ENCODE data around the gene ASB1.
"Not testable (repeated sequence)": the region's sequence is repeated elsewhere in the genome, so short reads cannot be mapped to it uniquely, and the experiment has no call there.

Gene ASB1

DNA sequence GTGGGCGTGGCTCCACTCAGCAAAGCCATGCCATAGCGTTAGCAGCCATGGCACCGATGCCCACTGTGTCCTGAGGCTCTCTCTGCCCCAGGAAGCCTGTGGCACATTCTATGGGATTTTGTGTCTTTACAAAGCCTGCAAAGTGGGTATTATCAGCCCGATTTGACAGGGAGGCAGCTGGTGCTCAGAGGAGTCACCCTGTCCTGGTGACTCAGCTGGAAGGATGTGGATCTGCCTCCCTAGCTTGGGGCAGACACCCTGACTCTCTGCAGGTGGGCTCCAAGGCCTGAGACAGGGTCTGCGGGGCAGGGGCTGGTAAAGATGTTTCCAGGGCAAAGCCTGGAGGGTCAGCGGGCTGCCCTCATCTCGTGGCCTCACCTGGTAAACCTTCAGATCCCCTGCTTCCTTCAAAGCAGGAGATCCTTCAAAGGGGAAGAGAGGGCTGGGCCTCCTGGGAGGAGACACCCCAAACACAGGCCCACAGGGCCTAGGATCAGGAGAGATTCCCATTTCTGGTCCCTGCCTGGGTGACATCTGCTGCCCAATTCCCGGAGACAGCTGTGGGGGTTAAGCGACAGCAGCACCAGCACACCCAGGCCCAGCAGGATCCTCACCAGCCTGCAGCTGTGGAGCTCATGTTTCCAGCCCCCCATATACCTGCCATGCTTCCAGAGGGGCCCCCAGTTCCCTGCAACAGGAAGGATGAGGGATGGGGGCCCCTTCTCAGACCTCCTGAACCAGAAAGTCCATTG lies 3.0 kb upstream of the ASB1 start:
- no peak for DNase-seq (ENCODE audit: low read depth in 2 of 2)

DNA sequence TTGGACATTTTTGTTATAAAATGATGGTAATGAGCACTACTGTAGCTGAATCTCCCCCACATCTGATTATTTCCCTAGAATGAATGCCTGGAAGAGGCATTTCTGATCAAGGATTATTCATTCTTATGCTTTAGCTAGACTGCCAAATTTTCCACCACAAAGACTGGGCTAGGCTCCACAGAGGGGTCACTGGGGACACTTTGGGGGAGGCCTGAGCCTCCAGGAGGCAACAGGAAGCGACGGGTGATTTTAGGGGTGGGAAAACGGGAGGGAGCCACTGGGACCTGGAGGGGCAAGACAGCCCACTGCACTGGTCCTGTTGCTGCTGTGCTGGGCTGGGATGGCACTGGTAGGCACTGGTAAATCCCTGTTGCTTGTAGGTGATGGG lies 2.4 kb upstream of the ASB1 start:
- DNase-seq (ENCODE audit: low read depth in 2 of 2): no peak

DNA sequence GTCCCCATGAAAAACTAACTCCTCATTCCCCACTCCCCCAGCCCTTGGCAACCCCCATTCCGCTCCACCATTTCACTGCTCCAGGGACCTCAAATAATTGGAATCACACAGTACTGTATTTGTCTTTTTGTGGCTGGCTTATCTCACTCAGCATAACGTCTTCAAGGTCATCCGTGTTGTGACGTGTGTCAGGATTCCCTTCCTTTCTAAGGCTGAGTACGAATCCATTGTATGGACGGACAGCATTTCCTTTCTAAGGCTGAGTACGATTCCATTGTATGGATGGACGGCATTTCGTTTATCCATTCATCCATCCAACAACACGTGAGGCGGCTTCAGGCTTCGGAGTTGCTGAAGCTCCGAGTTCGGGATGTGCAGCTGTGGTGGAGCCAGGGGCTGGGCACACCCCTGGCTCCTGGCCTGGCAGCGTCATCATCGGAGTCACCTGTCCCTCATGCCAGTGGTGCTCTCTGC lies 1.2 kb upstream of the ASB1 start:
- no peak for DNase-seq (ENCODE audit: low read depth in 2 of 2)

DNA sequence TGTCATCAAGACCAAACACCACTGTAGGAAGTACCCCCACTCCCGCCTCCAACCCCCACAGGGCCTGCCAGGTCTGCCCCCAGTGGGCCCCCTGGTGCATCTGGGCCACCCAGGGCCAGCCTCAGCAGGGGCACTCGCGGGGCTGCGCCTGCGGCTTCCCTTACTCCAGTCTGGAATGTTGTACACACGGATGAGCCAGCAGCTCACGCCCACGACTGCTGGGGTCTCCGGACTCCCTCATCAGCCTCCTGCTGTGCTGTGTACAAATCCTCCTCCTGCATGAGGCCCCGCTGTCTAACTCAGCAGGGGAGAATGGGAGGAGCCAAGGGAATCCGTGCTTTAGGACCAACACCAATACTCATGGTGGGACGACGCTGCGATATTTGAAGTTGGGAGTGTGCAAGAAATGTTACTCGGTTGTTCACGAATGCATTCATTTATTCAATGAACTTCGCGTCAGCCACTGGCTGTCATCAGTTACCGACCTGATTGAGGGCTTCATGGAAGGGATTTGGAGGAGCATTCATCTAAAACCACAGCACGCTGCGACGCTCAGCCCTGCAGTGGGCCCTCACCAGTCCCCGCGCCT lies 654 bp upstream of the ASB1 start:
- DNase-seq (ENCODE audit: low read depth in 2 of 2): no peak

DNA sequence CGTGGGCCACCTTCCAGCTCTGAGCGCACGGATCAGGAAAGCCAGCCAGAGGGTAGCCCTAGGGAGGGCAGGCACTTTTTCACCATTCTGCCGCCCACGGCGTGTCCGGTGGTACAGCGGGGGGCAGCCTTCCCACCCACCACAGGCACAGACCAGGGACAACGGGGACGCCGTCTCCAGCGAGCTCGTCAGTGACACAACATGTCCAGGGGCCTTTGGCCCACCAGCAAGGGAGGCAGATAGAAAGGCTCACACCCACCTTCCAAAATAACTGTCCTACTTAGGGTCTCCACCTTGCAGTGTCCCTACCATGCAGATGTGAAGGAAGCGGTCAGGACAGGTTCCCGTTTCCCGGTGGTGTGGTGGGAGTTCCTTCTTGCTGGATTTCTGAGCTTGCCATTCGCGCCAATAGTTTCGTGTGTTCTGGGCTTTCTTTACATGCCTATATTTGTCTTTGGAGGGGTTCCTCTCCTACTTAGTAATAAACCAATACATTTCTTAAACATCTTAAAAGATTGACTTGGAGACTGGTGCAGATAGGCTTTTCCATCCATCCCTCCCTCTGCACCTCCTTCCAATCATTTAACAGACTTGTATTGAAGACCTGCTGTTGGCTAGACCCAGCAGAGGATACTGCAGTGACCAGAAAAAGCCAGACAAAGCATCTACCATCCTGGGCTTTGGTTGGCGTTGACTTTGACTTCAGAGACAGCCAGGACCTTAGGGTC lies 872 bp downstream of the ASB1 start:
- DNase-seq (ENCODE audit: low read depth in 2 of 2): no peak

DNA sequence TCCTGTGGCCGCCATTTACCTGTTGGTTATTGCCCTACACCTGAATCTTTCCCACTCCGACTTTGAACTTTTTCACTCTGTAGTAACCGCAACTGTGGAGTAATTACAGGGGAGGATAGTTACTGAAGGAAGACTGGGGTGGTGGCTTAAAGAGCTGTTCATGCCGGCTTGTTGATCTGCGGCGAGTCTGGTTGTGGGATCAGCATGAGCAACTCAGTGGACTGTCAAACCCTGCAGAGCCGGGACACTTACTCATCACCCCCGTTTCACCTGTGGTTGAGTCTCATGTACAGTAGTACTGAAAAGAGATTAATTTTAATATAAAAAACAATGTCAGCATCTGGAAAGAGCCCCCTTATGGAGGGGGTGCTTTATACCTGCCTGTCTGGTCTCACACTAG lies 2.1 kb downstream of the ASB1 start:
- DNase-seq (ENCODE audit: low read depth in 2 of 2): no peak

DNA sequence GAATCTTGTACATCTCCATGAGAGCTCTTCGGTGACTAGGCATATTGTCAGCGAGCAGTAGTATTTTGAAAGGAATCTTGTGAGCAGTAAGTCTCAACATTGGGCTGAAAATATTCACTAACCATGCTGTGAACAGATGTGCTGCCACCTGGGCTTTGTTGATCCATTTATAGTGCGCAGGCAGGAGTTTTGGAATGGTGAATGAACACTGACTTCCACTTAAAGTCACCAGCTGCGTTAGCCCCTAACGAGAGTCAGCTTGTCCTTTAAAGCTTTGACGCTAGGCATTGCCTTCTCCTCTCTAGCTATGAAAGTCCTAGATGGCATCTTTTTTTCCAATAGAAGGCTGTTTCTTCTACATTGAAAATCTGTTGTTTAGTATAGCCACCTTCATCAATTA lies 4.1 kb downstream of the ASB1 start:
- DNase-seq (ENCODE audit: low read depth in 2 of 2): no peak

DNA sequence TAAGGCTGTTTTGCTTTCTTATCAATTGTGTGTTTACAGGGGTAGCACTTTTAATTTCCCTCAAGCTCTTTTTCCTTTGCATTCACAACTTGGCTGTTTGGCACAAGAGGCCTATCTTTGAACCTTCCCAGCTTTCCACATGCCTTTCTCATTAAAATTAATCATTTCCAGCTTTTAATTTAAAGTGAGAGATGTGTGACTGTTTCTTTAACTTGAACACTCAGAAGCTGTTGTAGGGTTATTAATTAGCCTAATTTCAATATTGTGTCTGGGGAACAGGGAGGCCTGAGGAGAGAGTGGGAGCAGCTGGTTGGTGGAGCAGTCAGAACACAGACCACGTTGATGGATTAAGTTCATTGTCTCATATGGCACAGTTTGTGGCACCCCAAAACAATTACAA lies 4.7 kb downstream of the ASB1 start:
- no peak for DNase-seq (ENCODE audit: low read depth in 2 of 2)

DNA sequence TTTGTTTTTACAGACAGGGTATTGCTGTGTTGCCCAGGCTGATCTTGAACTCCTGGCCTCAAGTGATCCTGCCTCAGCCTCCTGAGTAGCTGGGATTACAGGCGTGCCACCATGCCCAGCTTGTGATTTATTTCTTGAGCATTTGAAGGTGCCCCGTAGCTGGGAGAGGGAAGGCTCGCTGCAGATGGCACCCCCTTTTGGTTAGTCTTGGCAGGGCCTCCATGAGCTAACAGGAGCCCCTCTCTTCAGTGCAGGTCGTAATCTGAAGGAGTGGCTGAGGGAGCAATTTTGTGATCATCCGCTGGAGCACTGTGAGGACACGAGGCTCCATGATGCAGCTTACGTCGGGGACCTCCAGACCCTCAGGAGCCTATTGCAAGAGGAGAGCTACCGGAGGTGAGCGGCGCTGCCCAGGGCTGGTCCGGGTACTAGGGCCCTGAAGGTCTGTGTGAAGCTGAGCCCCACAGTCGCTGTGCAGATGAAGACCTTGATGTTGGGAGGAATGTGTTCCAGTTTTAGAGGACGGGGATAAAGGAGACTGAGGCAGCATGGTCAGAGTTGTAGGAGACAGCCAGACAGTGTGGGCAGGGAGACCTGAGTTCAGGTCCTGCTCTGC lies 6.7 kb downstream of the ASB1 start:
- DNase-seq (ENCODE audit: low read depth in 2 of 2): no peak

DNA sequence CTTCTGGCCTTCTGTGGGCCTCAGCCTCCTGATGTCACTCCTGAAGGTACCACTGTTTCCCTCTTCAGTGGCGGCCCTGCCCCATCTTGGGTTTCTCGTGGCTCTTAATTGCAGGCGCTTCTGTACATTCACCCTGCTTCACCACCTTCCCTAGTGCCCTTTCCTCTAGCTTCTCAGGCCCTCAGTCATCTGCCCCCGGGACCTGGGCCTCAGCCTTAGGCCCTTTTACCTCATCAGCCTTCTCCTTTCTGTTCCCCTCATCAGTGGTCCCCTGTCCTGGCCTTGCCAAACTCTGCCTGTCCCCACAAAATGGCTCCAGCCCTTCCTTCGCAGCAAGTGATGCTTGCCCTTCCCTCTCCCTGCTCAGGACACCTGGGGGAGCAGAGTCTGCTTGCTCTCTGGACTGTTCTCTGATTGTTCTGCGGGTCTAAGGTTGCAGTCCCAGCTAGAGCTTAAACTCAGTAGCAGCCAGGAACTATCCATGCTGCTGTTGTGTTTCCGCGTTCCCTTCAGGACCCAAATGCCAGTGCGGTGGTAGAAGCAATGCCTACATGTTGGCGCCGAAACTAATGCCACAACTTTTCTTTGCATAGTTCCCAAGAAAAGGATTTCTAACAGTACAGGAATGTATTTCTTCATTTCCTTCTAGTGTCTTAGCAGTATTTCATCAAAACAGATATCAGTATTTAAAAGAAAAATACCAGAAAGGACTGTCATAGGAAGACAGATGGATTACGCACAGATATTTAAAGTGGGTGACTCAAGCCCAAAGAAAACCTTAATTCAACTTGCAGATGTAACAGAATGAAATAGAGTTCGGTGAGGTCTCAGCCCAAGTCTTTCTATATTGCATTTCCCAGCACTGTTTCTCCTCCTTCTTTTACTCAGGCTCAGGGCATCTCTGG lies 7.5 kb downstream of the ASB1 start:
- DNase-seq (ENCODE audit: low read depth in 2 of 2): no peak

DNA sequence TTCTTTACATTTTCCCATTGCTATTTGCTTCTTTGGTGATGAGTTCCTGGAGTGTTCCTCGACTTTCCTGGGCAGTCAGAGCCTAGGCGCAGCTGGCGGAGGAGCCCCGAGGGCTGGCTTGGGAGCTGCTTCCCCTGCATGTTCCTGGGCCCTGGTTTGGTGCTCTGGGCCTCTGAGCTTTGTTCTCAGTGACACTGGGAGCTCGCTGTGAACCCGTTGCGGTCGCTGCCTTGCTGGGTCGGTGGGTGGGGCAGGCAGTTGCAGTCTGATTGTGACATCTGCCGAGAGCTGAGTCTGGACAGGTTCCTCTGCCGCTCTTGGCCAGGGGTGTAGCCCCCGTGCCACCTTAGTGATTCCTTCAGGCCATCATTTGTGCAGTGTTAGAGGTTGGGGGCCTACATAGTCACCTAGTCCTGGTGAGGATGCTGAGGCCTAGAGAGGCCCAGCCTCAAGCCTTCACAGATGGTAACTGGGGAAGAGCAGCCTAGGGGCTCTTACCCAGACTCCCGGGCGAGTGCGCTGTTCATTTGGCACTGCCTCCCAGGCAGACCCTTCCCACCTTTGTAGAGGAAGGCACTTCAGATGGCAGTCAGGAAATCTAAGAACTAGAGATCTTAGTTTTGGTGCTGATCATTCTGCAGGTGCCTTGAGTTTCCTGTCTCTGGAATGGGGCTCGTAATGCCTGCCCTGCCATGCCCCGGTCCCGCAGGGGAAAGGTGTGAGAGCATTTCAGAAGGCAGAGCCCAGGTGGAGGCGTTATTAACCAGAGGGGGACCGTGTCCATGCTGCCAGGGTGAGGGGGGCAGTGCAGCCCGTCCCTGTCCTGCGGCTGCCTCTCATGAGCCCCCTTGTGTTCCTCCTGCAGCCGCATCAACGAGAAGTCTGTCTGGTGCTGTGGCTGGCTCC lies 8.4 kb downstream of the ASB1 start:
- no peak for DNase-seq (ENCODE audit: low read depth in 2 of 2)

DNA sequence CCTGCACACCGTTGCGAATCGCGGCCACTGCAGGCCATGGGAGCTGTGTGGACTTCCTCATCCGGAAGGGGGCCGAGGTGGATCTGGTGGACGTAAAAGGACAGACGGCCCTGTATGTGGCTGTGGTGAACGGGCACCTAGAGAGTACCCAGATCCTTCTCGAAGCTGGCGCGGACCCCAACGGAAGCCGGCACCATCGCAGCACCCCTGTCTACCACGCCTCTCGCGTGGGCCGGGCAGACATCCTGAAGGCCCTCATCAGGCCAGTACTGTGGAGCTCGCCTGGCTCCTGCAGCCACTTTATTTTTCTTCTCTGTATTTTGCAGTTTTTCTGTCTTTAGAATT lies 9.0 kb downstream of the ASB1 start:
- DNase-seq (ENCODE audit: low read depth in 2 of 2): no peak

DNA sequence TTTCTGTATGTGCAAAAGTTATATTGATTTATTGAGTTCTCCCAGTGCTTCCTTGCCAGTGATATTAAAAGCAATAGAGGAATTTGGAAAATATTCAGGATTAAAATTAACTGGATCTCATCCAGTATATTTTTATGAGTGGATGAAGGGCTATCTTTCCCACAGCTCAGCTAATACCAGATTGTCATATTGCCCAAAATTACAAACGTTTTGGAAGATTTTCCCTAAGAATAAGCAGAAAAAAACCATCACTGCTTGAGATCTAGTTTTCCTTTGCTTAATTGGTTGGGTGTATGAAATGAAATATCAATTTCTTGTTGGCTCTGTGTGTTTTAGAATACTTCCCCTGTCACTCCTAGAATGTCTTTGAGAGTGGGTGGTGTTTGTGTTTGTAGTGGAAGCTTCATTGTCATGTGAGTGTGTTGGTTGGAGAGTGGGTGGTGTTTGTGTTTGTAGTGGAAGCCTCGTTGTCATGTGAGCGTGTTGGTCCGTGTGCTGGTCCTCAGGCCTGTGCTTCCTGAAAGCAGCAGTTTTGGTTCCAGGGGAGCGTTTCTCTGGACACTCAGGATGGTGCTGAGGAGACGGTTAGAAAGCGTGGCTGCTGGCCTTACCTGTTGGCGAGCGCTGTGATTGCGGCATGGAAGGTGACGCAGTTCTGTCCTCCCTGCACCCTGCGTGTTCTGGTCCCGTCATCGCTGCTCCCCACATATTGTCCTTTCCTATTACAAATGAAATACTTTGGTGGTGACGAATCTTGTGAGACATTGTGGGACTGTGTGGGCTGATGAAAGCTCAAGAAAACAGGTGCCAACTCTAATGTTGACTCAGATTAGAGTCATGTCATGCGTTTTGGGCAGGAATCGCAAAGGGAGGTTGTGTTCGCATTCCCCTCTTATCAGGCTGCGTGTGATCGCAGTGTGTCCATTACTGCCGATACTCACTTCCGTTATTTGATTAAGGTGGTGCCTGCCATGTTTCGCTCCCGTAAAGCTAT lies 12.4 kb downstream of the ASB1 start:
- DNase-seq (ENCODE audit: low read depth in 2 of 2): peak in 1 of 2 donors; percentile 26

DNA sequence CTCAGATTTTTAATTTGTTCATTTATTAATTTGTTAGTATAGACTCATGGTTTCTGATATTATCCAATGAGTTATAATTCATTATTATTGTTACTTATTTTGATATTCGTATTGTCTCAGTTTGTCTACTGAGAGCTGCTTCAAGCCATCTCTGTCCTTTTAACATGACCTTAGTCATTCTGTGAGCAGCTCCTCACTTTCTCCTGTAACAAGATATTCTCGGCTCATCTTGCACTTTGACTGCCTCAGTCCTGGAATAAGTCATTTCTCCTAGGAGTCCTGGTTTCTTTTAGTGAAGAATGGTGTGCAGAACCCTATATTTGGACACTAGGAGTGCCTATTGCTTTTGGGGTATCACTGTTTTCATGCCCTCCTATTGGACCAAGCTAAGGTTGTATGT lies 13.2 kb downstream of the ASB1 start:
- DNase-seq (ENCODE audit: low read depth in 2 of 2): no peak

DNA sequence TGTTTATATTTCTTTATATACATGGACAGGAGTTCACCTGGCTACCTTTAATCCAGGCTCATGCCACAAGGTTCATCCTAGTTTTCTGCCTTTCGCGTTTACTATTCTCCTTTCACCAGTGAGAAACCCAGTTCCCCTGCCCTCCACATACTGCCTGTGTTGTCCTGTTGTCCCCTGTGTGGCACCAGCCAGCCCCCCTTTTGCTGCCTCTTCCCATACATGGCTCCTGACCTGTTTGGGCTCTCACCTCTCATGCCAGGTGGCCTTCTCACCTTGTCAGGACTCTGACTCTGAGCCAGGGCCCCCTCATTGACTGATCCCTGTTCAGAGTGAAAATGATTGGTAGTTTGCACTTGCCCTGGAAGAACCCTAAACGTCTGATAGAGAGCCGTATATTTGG lies 13.6 kb downstream of the ASB1 start:
- DNase-seq (ENCODE audit: low read depth in 2 of 2): no peak

DNA sequence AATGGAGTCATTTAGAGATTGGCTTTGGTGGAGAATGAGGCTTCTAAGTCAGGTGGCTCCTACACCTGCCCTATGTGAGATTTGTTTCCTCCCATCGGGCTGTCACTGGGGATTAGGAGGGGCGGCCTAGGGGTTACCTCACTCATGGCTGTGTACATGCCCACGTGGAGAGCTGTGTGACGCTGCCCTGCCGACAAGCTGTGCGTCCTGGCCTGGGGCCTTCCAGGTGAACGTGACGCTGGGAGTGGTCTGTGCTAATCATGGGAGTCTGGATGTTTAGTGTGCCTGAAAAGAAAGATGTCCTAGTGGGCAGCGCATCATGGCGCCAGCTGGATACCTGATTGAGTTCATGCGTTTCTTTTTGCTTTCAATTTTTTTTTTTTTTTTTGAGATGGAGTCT lies 14.0 kb downstream of the ASB1 start:
- no peak for DNase-seq (ENCODE audit: low read depth in 2 of 2)

DNA sequence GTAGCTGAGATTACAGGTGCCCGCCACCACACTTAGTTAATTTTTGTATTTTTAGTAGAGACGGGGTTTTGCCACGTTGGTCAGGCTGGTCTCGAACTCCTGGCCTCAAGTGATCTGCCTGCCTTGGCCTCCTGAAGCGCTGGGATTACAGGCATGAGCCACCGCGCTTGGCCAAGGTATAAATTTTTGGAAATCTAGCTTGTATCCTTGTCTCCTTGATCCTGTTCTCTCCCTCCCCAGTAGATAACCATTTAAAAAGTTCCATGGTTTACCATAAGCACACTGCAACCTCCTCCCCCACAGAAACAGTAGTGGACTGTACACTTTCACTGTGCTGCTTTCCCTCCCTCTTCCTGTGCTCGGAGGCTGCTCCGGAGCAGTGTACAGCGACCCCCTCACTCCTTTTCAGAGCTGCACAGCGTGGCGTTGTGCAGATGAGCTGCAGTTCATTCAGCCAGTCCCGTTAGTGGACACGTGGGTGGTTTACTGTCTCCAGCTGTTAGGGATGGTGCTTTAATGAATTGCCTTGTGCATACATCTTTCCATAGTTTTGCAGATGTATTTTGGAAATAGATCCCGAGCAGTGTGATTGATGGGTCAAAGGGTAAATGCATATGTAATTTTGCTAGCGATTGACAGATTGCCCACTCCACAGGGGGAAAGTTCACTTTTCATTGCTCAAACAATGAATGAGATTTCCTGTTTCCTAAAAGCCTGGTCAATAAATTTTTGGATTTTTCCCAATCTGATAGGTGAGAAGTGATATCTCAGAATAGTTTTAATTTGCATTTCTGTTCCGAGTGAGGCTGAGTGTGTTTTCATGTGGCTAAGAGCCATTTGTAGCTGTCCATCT lies 14.8 kb downstream of the ASB1 start:
- DNase-seq (ENCODE audit: low read depth in 2 of 2): no peak

DNA sequence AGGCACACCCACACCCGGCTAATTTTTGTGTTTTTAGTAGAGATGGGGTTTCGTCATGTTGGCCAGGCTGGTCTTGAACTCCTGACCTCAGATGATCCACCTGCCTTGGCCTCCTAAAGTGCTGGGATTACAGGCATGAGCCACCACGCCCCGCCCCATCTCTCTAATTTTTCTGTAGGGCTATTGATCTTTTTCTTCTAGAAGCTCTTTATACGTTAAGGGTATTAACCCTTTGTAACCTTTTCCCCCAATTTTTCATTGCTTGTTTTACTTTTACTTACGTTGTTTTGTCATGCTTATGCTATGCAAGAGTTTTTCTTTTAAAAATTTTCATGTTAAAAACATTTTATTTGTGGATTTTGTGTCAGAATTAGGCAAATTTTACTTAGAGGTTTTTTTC lies 15.5 kb downstream of the ASB1 start:
- DNase-seq (ENCODE audit: low read depth in 2 of 2): not testable (repeated sequence)
